Inflammatory macrophage (primary cell): ENCODE data around the gene ADD1.

Experiments used
- DNase-seq, 2 donors: peaks; one replicate each; pipeline ENCODE4 v3.0.0-alpha.2; 2020 to 2022

The ADD1 gene

DNA sequence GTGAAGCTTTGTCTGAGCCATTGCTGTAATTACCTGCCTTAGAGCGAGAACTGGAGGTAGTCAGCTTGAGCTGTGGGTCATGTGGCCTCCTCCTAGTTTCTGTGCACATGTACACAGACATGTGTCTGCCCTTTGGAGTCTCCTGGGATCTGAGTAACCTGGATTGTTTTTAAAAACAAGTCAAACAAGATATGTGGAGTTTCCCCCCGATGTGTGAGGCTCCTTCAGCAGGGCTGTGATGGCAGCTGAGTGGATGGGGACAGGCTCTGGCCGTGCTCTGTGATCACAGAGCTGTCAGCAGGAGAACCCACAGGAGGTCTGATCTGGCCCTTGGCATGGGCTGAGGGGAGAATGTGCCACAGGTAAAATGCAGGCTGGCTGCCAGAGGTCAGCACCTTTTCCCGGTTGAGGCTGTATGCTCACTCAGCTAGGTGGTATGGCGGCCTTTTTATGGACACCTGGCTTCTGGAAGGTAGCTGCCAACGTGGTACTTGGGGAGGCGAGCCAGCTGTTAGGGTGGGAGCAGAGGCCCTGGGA is 81.2 kb downstream of the ADD1 start:
- no peak for DNase-seq

DNA sequence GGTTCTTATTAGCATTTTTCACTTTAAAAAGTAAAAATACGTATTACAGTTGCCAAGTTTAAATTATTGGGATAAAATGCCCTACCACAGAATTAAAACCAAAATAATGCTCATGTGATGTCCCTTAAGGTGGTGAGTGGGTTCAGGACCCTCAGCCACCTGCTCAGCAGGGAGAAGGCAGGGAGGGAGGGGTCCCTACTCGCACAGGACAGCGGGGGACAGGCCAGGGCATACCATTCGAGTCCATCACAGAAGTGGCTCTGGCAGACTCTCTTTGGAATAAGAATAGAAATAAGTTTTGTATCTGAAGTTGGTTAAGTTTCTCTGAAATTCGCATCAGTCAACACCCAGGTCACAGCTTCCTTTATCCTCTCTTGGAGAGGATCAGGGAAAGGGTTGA is 81.9 kb downstream of the ADD1 start:
- DNase-seq, result no peak

DNA sequence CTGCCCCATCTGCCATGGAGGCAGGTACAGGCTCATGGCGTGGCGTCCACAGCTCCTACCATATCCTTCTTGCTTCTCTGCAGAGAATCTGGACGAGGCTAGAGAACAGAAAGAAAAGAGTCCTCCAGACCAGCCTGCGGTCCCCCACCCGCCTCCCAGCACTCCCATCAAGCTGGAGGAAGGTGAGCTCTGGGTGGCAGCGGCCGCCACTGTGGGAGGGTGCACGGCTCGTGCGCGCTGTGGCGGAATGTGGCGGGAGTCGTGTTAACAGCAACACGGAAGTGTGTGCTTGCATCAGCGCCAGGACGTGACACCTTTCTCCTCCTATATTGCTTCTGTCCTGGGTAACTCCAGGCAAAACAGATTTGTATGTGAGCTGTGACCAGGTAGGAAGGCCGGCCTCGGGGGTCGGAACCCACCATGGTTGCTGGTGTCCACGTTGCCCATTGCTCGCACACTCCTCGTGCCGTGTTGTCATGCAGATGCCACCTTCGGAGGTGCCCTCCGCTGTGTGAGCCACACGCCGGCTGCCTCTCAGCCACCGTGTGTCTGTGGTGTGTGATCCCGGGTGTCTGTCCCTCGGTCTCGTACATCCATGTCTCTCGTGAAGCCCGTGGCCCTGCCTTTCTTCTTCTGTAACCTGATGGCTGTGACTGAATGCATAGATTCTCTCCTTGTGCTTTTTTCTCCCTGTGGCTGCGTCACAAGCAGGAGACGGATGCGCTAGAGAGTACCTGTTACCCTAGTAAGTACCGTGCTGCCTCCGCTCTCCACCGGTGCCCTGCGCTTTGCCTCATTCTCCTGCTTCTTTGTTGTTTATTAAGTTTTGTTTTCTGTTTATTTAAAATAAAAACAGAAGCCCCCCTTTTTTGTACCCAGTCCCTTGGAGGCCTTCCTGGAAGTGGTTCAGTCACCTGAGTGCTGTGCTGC is 82.6 kb downstream of the ADD1 start:
- DNase-seq, result no peak

DNA sequence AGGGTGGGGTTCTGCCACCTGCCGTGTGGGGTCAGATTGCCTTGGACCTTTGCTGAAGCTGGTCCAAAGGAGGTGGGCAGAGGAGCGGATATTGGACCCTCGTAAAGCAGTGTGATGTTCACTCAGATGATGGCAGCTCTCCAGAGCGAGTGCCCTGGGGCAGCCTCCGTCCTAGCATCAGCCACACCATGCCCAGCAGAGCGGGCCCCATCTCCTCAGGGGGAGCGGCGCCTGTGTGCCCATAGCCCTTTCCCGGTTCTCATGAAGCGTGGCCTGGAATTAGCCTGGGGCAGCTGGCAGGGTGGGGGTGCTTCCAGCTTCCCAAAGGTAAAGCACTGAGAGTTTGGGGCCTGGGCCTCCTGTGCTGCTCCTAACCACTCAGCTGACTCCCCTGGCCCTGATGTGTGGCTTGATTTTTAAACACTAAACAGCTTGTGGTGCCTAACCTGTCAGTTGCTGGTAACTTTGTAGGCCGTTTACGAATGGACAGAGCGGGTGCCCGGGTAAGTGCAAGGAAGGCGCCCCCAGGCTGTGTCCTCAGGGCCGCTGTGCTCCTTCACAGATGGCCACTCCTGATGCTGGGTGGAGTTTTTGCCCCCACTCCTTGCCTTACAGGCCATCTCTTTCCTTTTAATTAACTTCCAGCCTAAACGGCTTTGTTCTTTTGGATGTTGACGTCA is 83.5 kb downstream of the ADD1 start:
- no peak for DNase-seq

DNA sequence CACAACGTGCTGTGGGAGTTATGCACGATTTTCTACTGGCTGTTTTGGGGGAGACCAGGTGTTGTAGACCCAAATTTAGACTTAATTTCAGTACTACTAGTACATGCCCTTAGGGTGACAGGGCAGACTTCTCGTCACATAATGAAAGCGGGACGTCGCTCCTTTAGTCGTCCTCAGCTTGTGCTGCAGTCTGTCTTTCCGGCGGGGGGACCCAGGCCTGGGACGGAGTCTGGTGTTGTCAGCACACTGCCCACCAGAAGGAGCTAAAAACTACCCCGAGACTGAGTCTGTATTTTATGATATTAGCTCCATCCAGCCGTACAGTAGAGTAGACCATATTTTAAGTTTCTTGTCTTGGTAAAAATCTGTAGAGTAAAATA is 84.0 kb downstream of the ADD1 start:
- DNase-seq, result no peak

DNA sequence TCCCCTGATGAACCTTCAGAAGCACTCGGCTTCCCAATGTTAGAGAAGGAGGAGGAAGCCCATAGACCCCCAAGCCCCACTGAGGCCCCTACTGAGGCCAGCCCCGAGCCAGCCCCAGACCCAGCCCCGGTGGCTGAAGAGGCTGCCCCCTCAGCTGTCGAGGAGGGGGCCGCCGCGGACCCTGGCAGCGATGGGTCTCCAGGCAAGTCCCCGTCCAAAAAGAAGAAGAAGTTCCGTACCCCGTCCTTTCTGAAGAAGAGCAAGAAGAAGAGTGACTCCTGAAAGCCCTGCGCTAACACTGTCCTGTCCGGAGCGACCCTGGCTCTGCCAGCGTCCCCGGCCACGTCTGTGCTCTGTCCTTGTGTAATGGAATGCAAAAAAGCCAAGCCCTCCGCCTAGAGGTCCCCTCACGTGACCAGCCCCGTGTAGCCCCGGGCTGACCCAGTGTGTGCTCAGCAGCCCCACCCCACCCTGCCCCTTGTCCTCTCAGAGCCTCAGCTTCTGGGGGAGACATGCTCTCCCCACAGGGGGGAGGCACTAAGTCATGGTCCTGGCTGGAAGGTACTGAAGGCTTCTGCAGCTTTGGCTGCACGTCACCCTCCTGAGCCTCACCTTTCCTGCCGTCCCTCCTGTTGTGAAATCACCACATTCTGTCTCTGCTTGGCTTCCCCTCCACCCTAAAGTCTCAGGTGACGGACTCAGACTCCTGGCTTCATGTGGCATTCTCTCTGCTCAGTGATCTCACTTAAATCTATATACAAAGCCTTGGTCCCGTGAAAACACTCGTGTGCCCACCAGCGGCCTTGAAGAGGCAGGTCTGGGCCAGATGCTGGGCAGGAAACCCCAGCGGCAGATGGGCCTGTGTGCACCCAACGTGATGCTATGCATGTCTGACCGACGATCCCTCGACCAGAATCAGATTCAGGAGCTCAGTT is 84.9 kb downstream of the ADD1 start:
- DNase-seq, result no peak

DNA sequence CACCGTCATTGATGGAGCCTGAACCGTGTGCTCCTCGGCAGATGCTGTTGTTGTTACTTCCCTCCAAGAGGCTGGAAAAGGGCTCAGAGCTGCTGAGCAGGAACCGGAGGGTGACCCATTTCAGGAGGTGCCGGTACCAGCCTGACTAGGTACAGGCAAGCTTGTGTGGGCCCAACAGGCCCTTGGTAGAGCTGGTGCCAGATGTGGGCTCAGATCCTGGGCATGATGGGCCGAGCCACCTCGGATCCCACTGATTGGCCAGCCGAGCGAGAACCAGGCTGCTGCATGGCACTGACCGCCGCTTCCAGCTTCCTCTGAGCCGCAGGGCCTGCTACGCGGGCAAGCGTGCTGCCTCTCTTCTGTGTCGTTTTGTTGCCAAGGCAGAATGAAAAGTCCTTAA is 85.8 kb downstream of the ADD1 start:
- DNase-seq, result no peak

DNA sequence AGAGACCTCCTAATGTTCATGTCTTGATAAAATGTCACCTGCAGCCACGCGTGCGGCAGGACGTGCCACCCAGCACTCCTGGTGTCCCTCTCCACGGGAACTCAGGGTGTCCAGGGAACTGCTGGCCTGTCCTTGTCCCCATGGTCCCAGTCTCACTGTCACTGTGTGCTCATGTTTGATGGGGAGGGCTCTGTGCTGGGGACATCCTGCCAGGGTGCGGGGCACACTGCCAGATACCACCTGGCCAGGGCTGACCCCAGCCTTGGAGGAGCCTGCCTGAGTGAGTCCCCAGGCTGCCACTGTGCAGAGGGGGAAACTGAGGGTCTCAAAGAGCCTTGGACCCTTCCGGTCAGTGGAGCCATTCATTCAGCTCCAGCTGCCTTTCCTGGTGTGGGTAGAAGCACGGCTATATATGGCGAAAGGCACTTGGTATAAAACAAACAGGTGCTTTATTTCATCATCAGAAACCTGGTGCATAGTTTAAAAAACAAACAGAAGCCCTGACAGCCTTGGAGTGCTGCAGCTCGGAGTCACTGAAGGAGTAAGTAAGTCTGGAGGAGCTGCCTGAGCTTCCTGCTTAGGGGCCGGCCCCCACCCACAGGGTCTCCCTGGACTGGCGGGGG is 86.6 kb downstream of the ADD1 start:
- no peak for DNase-seq

DNA sequence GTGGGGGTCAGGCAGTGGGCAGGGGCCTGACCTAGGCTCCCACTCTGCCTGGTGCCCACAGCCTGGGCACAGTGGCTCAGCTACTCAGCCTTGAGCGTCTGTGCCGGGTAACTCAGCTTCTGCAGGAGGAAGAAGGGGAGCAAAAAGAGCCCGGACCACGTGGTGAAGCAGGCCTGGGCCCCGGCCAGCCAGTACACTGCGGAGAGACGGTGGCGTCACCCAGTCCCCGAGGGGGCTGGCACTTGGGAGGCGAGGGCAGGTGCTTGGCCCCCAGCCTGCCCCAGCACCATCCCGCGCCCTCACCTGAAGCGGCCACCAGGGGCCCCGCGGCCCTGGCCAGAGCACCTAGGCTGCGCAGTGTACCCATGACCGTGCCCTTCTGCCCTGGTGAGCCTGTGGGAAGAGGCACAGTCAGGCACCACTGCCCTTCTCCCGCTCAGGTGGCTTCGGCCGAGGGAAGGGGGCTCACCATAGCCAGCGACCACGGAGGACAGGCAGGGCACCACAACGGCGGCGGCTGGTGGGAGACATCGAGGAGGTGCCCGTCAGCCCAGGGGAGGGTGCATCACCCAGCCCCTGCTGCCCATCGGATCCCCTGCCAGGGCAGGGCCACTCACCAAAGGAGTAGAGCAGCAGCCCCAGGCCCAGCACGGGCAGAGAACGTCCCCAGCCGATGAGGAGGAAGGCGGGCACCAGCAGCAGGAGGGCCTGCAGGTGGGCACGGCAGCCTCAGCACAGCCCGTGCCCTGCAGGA is 87.3 kb downstream of the ADD1 start:
- DNase-seq, result no peak

DNA sequence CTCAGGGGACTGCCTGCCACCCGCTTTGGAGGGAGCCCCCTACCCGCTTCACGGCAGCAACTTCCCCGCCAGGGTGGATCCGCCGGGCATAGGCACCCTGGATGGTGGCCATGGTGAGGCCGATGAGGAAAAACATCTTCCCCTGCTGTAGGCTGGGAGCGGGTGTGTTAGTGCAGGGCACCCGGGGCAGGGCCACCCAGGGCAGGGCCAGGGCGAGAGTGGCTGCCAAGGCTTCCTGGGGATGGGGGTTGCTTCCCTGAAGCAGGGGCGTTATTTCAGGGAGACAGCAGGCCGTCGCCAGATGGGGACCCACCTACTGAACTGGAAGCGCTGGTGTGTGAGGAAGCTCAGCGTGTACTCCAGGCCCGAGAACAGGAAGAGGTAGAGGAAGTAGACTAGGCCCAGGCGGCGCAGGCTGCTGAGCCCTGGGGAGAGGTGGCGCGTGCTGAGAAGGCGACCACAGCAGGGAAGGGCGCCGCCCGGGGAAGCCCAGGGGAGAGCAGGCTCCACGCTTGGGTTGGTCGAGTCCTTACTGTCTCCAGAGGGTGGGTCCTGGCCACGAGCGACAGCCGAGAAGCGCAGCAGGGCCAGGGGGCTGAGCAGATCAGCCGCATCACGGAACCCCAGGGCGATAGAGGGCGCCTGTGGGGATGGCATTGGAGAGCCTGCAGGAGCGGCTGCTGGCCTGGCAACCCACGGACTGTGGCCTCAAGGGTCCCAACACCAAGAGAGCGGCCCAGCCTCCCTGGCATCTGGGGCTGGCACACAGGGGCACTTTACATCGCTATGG is 88.1 kb downstream of the ADD1 start:
- peak; percentile 81 to 86 for DNase-seq

DNA sequence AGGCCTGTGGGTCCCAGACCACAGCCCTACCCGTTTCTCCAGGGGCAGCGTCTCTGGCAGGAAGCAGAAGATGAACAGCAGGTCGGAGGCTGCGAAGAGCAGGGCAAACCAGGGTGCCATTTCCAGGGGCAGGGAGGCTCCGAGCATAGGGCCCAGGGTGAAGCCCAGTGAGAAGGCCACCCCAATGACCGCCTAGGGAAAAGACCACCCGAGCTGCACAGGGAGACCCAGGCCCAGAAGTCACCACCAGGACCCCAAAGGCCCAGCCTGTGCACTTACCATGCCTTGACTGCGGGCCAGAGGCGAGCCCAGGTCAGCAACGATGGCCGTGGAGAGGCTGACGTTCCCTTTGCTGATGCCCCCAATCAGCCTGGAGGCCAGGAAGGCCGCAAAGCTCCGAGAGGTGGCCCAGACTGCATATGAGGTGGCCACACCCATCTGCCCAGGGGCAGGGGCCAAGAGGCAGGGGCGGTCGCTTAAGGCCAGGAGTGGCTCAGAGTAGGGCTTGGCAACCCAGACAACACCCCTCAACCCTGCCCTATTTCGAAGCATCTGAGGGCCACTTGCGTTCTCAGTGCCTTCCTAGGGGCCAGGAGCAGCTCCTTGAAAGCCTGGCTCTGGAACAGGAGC is 88.8 kb downstream of the ADD1 start:
- no peak for DNase-seq

DNA sequence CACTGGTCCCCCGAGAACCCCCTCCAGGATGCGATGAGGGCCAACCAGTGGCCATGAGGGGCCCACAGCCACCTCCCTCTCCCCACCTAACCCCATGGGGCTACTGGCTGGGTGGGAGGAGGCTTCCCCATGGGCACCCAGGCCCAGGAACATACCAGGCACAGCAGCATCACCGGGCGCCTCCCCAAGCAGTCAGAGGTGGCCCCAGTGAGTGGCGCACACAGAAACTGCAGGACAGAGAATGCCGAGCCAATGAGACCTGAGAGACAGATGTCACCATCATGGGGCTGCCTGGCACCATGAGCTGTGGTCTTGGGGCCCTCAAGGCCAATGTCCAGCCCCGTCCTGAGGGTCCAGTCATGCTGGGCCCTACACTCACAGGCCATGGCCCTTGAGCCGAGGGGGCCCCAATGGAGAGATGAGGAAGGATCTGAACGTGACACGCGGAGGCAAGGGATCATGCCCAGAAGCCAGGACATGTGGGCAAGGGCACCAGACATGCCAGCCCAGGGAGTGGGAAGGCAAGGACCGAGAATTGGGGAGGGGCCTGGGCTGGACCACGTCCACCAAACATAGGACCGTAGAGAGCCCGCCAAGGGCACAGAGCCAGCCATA is 89.4 kb downstream of the ADD1 start:
- DNase-seq, result no peak

DNA sequence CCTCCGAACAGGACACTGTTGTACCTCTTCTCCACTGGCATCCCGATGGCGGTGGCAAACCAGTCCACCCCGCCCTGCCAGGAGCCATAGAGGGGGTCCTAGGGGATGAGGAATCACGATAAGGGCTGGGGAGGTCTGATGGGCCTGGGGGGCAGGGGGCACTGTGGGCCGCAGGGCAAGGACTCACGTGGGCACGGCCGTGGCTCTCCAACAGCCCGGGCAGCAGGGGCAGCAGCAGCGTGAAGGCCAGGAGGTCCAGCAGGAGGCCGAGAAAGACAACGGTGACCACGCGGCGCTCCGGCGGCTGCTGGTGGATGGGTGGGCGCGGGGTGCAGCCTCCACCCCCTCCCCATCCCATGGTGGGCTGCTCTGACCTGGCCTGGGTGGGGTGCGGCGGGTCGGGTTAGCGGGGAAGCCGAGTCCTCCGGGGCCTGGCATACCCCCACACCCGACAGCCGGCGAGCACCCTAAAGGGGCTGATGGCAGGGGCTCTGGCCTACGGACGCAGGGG is 90.0 kb downstream of the ADD1 start:
- no peak for DNase-seq

DNA sequence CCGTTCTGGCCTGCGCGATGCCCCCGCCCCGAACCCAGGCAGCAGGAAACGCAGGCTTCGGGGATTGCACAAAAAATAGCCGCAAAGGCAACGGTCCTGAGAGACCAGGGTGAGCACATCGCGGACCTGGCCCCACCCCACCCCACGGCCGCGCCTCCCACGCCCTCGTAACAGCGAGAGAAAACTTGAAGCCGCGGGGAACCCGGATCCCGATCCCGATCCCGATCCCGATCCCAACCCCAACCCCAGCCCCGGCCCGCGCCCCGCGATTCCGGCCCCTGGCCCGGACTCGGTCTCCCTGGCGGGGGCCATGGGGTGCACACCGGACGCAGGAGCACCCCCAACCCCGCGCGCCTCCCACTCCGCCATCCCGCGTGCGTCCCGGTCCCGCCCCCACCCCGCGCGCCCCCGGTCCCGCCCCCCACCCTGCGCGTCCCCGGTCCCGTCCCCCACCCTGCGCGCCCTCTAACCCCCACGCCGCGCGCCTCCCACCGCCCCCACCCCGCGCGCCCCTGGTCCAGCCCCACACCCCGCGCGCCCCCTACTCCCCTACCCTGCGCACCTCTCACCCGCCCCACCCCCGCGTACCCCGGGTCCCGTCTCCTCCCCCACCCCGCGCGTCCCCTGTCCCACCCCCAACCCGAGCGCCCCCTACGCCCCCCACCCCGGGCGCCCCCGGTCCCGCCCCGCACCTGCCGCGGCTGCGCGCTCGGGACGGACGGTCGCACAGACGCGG is 90.6 kb downstream of the ADD1 start:
- peak; percentile 72 to 74 for DNase-seq

DNA sequence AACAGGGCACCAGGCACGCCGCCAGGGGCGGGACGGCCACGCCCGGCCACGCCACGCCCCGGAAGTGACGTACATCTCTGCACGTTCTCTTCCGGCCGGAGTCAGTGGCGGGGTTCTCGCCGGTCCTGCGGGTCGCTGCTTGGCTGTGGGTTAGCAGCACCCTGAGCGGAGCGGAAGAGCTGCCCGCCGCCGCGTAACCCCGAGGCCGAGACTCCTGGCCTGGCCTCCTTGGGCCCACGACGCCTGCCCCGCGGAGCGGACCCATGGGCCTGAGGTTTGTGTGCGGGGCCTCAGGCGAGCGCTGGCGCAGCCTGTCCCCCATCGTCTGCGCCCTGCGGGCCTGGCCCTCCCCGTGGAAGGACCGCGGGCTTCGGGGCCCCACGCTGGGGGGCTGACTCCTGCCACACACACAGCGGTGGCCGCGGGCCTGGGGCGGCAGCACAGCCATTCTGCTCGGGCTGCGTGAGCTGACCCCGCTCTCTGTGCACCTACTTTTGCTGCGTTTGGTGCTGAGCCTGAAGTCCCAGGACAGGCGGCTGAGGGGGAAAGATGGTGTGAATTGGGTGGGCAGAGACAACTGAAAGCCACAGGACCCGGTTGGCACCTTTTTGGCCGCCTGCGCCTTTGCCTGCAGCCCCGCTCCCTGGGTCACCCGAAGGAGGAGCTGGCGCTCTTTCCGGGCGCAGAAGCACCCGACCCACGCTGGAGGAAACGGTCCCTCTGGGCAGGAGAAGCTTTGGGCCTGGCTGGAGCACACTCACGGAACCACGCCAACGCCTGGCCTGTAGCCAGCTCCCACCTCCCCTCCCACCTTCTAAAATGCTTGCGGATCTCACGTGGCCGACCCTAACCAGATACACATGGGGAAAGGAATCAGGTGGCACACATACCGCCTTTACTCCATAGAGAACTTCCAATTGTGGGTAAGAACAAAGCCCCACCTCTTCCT is 91.4 kb downstream of the ADD1 start:
- peak; percentile 92 to 94 for DNase-seq

DNA sequence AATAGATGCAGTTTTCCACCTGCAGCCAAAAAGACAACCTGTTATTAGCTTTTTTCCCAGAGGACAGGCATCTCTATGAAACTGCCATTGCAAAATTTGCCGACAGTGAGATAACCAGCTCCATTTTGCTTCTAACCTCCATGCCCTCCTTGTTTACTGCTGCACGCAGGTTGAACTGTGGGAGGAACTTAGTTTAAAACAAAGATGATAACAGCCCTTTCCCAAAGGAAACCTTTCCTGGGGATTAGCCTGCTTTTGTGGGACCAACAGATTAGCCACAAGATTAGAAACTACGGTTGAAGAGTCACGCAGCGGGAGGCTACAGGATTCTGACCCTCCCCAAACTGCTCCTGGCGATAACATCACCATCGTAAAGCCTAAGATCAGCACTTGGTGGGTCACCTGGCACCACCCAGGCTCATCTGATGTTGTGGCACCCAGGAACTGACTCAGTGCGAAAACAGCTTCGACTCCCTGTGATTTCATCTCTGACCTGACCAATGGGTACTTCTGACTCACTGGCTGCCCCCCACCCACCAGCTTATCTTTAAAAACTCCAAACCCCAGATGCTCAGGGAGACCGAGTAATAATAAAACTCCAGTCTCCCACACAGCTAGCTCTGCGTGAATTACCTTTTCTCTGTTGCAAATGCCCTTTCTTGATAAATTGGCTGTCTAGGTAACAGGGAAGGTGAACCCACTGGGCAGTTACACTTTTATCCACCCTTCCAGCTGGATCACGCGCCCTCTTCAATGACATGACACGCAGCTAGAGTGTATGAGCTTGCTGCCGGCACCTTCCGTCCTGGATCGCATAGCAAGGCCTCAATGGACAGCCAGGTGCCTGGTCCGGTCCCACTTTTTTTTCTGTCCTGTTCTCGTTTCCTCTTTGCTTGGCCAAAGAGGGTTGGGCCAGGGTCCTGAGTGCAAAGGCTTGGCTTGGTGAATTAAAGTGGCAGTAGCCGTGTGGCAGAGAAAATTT is 92.4 kb downstream of the ADD1 start:
- no peak for DNase-seq
